SH-SY5Y (cell line): ENCODE data around the gene TMEM178B.

Source experiments
- GATA2 ChIP-seq: IDR thresholded peaks from 2 replicates; pipeline ENCODE4 v1.6.1; 2011; ENCODE audit warnings: mild to moderate bottlenecking, low read depth, low read length
- GATA3 ChIP-seq: IDR thresholded peaks from 2 replicates; pipeline ENCODE4 v1.6.1; 2011; ENCODE audit warnings: low read depth, mild to moderate bottlenecking, low read length, moderate library complexity

DNA sequence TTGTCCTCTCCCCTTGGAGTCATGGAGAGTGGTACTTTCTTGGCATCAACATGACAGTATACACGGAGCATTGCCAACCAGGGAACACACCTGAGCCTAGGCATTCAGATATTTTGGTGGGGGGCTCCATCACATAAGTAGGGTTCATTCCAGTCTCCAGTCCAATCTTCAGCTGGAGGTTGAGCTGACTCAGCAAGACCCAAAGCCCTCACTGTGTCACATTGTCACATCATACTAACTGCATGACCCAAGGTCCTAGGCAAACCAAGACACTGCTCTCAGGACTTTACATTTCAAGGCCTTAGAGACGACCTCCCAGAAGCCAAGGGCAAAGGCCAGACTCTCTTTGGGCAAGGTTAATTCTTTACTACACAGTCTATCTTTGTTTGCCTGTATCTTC lies 190.1 kb downstream of the TMEM178B start:
- TF ChIP-seq GATA2: no peak
- TF ChIP-seq GATA3: no peak
